IMR-90 (cell line): Measurements from ENCODE around the gene TFAP2C.
"Not testable (repeated sequence)": the region's sequence is repeated elsewhere in the genome, so short reads cannot be mapped to it uniquely, and the experiment has no call there.

ENCODE experiments used
- CEBPB ChIP-seq: IDR thresholded peaks from 2 replicates; pipeline ENCODE4 v1.6.1; 2012; ENCODE audit warnings: low read depth, low read length, improper control_type of control experiment
- CTCF ChIP-seq: conservative IDR thresholded peaks from 2 replicates; pipeline ENCODE4 v1.5.1; 2012; ENCODE audit warnings: mild to moderate bottlenecking, low read depth, low read length, improper control_type of control experiment
- ELK1 ChIP-seq: fragments of 150-350 bp; IDR thresholded peaks from 2 replicates; pipeline ENCODE4 v1.6.1; 2016; ENCODE audit warnings: low read depth, mild to moderate bottlenecking, low read length, moderate library complexity, borderline replicate concordance
- POLR2A ChIP-seq: IDR thresholded peaks from 2 replicates; pipeline ENCODE4 v1.6.1; 2012; ENCODE audit warnings: mild to moderate bottlenecking, low read depth, low read length
- RCOR1 ChIP-seq: IDR thresholded peaks from 2 replicates; pipeline ENCODE4 v1.6.1; 2012; ENCODE audit warnings: mild to moderate bottlenecking, low read length, improper control_type of control experiment; ENCODE audit not compliant: insufficient replicate concordance
- USF2 ChIP-seq: fragments of 150-350 bp; IDR thresholded peaks from 2 replicates; pipeline ENCODE4 v1.6.1; 2017; ENCODE audit warnings: mild to moderate bottlenecking, antibody characterized with exemption, low read length, low read depth

- TF ChIP-seq CTCF, RCOR1, USF2, CEBPB, POLR2A, ELK1: not testable (repeated sequence)
These were observed 5.2 kb upstream of the TFAP2C start for GRCh38 chr20:56623930-56624329.
